Measurements from ENCODE around the gene S100A1. TPM values are rescaled to one million over a fixed set of nuclear protein-coding genes. Genes with fewer than 3 reads are reported as not detected.

The S100A1 gene
- total and polyA plus RNA-seq, 2 of the 13 experiments (the other 11 are each of a cell fraction or from before 2014, with no cell fraction given), result 120 to 251 TPM

DNA sequence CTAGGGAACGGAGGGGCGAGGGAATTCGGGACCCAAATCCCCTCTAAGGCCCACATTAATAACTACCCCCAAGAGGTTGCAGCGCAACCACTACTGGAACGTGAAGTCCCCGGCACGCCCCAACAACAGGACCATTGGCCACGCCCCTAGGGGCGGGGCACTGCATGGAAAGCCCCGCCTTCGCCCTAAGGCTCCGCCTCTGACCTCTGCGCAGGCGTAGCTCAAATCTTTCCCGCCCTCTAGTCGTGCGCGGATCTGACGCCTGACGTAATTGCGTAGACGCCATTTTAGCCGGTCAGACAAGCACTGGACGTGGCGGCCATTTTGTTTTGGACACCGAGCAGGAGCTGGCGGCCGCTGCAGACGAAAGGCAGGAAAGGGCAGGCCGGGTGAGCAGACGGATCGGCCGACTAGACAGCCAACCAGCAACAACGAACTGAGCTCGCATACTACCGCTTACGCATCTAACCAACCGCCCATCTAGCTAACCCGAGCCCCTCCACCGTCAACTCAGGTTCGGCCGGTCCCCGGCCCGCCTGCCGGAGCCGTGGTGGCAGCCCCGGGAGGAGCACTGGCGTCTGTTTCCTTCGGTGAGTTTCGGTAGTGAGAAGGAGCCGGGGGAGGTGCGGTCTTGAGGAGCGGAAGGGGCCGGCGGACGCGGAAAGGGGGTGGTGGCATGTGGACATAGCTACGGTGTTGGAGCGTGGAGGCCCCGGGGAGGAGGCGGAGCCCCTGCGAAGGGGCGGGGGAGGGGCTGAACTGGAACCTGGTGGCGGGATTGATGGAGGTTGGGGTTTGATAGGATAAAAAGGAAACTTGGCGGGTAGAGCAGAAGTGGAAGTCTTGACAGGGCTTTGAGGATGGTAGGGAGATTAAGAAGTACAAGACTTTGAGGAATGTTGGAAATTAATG lies 5.8 kb downstream of the S100A1 start, which contains the start of gene CHTOP (continued):
- no peak for TF ChIP-seq KLF9 (CRISPR knock-in tag; IDR thresholded peaks at IDR 0.05; ENCODE audit: low read depth)
- TF ChIP-seq, protein P1, sequence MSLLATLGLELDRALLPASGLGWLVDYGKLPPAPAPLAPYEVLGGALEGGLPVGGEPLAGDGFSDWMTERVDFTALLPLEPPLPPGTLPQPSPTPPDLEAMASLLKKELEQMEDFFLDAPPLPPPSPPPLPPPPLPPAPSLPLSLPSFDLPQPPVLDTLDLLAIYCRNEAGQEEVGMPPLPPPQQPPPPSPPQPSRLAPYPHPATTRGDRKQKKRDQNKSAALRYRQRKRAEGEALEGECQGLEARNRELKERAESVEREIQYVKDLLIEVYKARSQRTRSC (CRISPR knock-in tag; IDR thresholded peaks at IDR 0.05; ENCODE audit: low read depth), result no peak
- TF ChIP-seq, protein P2, sequence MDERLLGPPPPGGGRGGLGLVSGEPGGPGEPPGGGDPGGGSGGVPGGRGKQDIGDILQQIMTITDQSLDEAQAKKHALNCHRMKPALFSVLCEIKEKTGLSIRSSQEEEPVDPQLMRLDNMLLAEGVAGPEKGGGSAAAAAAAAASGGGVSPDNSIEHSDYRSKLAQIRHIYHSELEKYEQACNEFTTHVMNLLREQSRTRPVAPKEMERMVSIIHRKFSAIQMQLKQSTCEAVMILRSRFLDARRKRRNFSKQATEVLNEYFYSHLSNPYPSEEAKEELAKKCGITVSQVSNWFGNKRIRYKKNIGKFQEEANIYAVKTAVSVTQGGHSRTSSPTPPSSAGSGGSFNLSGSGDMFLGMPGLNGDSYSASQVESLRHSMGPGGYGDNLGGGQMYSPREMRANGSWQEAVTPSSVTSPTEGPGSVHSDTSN (CRISPR knock-in tag; IDR thresholded peaks at IDR 0.05), result no peak
- TF ChIP-seq AHR (CRISPR knock-in tag; IDR thresholded peaks at IDR 0.05), result no peak; the same call in 1 of the 2 replicates
- peak; percentile 81 for TF ChIP-seq ZSCAN9 (CRISPR knock-in tag; IDR thresholded peaks at IDR 0.05; ENCODE audit: borderline replicate concordance)
- TF ChIP-seq, protein P3, sequence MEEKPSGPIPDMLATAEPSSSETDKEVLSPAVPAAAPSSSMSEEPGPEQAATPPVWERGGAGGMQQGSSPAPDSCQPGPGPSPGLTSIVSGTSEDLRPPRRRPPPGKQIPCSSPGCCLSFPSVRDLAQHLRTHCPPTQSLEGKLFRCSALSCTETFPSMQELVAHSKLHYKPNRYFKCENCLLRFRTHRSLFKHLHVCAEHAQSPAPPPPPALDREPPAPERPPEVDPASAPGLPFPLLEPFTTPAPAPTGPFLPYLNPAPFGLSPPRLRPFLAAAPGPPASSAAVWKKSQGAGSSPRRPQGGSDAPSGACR (CRISPR knock-in tag; IDR thresholded peaks at IDR 0.05), result peak; percentile 95
- TF ChIP-seq SP140L (CRISPR knock-in tag; IDR thresholded peaks at IDR 0.05; ENCODE audit: borderline replicate concordance), result no peak
- TF ChIP-seq ZNF143 (CRISPR knock-in tag; IDR thresholded peaks at IDR 0.05), result 0 out of 2 replicates have a peak, but pooled peaks have one; percentile 28
- TF ChIP-seq KLF13 (CRISPR knock-in tag; IDR thresholded peaks at IDR 0.05), result no peak
- TF ChIP-seq, protein P4, sequence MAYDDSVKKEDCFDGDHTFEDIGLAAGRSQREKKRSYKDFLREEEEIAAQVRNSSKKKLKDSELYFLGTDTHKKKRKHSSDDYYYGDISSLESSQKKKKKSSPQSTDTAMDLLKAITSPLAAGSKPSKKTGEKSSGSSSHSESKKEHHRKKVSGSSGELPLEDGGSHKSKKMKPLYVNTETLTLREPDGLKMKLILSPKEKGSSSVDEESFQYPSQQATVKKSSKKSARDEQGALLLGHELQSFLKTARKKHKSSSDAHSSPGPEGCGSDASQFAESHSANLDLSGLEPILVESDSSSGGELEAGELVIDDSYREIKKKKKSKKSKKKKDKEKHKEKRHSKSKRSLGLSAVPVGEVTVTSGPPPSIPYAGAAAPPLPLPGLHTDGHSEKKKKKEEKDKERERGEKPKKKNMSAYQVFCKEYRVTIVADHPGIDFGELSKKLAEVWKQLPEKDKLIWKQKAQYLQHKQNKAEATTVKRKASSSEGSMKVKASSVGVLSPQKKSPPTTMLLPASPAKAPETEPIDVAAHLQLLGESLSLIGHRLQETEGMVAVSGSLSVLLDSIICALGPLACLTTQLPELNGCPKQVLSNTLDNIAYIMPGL (CRISPR knock-in tag; IDR thresholded peaks at IDR 0.05; ENCODE audit: borderline replicate concordance in 1 of 2, low read depth in 1 of 2), result peak; percentile 76 to 92; a peak in 3 of 4 replicates
- TF ChIP-seq DNMT1 (CRISPR knock-in tag; IDR thresholded peaks at IDR 0.05), result no peak
- TF ChIP-seq, protein P5, sequence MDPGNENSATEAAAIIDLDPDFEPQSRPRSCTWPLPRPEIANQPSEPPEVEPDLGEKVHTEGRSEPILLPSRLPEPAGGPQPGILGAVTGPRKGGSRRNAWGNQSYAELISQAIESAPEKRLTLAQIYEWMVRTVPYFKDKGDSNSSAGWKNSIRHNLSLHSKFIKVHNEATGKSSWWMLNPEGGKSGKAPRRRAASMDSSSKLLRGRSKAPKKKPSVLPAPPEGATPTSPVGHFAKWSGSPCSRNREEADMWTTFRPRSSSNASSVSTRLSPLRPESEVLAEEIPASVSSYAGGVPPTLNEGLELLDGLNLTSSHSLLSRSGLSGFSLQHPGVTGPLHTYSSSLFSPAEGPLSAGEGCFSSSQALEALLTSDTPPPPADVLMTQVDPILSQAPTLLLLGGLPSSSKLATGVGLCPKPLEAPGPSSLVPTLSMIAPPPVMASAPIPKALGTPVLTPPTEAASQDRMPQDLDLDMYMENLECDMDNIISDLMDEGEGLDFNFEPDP (CRISPR knock-in tag; conservative IDR thresholded peaks at IDR 0.05), result no peak
- TF ChIP-seq IKZF1 (IDR thresholded peaks at IDR 0.05), result no peak
- no peak for TF ChIP-seq SCMH1 (CRISPR knock-in tag; IDR thresholded peaks at IDR 0.05; ENCODE audit: borderline replicate concordance)
- TF ChIP-seq, protein P6, sequence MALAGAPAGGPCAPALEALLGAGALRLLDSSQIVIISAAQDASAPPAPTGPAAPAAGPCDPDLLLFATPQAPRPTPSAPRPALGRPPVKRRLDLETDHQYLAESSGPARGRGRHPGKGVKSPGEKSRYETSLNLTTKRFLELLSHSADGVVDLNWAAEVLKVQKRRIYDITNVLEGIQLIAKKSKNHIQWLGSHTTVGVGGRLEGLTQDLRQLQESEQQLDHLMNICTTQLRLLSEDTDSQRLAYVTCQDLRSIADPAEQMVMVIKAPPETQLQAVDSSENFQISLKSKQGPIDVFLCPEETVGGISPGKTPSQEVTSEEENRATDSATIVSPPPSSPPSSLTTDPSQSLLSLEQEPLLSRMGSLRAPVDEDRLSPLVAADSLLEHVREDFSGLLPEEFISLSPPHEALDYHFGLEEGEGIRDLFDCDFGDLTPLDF (CRISPR knock-in tag; IDR thresholded peaks at IDR 0.05), result peak; percentile 93
- no peak for TF ChIP-seq JUNB (CRISPR knock-in tag; IDR thresholded peaks at IDR 0.05; ENCODE audit: borderline replicate concordance)
- TF ChIP-seq, protein P7, sequence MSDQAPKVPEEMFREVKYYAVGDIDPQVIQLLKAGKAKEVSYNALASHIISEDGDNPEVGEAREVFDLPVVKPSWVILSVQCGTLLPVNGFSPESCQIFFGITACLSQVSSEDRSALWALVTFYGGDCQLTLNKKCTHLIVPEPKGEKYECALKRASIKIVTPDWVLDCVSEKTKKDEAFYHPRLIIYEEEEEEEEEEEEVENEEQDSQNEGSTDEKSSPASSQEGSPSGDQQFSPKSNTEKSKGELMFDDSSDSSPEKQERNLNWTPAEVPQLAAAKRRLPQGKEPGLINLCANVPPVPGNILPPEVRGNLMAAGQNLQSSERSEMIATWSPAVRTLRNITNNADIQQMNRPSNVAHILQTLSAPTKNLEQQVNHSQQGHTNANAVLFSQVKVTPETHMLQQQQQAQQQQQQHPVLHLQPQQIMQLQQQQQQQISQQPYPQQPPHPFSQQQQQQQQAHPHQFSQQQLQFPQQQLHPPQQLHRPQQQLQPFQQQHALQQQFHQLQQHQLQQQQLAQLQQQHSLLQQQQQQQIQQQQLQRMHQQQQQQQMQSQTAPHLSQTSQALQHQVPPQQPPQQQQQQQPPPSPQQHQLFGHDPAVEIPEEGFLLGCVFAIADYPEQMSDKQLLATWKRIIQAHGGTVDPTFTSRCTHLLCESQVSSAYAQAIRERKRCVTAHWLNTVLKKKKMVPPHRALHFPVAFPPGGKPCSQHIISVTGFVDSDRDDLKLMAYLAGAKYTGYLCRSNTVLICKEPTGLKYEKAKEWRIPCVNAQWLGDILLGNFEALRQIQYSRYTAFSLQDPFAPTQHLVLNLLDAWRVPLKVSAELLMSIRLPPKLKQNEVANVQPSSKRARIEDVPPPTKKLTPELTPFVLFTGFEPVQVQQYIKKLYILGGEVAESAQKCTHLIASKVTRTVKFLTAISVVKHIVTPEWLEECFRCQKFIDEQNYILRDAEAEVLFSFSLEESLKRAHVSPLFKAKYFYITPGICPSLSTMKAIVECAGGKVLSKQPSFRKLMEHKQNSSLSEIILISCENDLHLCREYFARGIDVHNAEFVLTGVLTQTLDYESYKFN (CRISPR knock-in tag; conservative IDR thresholded peaks at IDR 0.05), result peak; percentile 63
